ENCODE measurements around the gene ARAF. TPM values are rescaled to one million over a fixed set of nuclear protein-coding genes. Genes with fewer than 3 reads are reported as not detected.
A peak's percentile ranks its signal among the peaks of the same experiment; 100 is the strongest.

The ARAF gene
- total and polyA plus RNA-seq, 5 donors, result 33.2 to 73.2 (median 67.5) TPM

DNA sequence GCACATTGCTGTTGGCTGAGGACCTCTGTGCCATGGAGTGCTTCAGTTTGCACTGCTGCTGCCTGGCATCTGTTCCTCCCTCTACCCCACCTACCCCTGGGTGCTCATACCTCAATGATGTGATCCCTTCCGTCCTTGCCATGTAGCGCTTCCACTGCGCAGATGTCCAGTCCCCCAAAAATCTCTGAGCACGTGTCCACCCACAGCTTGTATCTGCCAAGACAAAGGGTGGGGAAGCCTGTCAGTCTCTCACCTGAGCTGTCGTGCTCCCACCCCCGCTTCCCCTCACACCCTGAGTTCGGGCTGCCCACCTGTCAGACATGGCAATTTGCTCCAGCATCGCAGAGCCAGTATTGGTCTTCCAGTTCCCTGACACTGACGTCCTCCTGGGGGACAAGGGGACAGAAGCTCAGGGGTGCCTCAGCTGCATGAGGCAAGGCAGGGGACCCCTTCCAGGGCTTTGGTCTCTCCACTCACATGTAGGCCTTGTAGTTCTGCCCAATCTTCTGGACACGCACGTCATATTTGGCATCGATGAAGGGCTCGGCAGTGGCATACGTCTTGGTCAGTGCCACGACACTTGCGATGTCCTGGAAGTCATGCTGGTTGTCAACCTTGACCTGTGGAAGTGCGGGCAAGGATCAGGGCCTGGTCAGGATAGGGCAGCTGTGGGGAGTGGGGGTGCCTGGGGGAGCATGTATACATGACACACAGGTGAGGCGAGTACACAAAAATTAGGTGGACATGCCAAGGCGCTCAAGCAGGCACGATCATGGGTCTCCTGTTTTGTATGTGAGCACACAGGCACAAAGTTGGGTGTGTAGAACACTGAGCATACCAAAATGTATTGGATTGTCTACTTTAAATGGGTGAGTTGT is 15.3 kb downstream of the ARAF start:
- ATAC-seq (no peak), DNase-seq (no peak)
- H3K27me3 ChIP-seq (ENCODE audit: control insufficient read depth, insufficient read depth), result no peaks in the 10 kb centered on the region
- 94% methylated on average over 20 of the region's 20 CpGs for WGBS
- H3K4me1 ChIP-seq (ENCODE audit: control insufficient read depth, insufficient read depth, low read length), result peaks cover 6% of the 10 kb centered on the region
- H3K9me3 ChIP-seq (ENCODE audit: control insufficient read depth, low read length), result no peaks in the 10 kb centered on the region
- no peak overlapping the region for H3K27ac ChIP-seq (ENCODE audit: low read length)
- intact Hi-C loops (cut with DNase I), result no loop called here
- no peak overlapping the region for H3K4me3 ChIP-seq (ENCODE audit: low read length)

DNA sequence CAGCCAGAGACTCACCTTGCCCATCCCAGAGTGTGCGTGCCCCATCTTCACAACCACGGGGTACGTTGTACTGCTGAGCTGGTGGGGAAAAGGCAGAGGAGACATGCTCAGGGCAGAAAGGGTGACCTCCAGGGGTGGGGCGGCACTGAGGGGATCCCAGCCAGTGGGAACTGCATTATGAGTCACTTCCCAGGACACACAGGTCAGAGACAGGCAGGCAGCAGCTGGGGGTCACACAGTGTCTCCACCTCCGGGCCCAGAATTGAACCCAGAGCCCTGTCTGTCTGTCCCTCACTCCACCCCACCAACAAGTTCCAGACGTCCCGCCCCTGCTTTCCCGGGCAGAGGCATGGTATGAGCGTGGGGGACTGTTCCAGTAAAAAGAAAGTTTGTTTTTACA is 16.4 kb downstream of the ARAF start:
- H3K27me3 ChIP-seq (ENCODE audit: control insufficient read depth, insufficient read depth), result no peaks in the 10 kb centered on the region
- 49% methylated on average over 9 of the region's 9 CpGs for WGBS
- H3K27ac ChIP-seq (ENCODE audit: low read length), result no peak overlapping the region
- DNase-seq, result peak in 1 of 3 donors; percentile 33
- intact Hi-C loops (cut with DNase I), result no loop called here
- peaks cover 6% of the 10 kb centered on the region for H3K4me1 ChIP-seq (ENCODE audit: control insufficient read depth, insufficient read depth, low read length)
- peak in 1 of 2 donors; percentile 46 for ATAC-seq
- no peak overlapping the region for H3K4me3 ChIP-seq (ENCODE audit: low read length)
- H3K9me3 ChIP-seq (ENCODE audit: control insufficient read depth, low read length), result no peaks in the 10 kb centered on the region

- DNase-seq (no peak), ATAC-seq (no peak)
- intact Hi-C loops (cut with DNase I), result no loop called here
- peaks cover 5% of the 10 kb centered on the region for H3K4me1 ChIP-seq (ENCODE audit: control insufficient read depth, insufficient read depth, low read length)
- H3K27ac ChIP-seq (ENCODE audit: low read length), result no peak overlapping the region
- 70% methylated on average over 3 of the region's 3 CpGs for WGBS
- H3K9me3 ChIP-seq (ENCODE audit: control insufficient read depth, low read length), result no peaks in the 10 kb centered on the region
- no peaks in the 10 kb centered on the region for H3K27me3 ChIP-seq (ENCODE audit: control insufficient read depth, insufficient read depth)
- H3K4me3 ChIP-seq (ENCODE audit: low read length), result no peak overlapping the region
These were observed 16.9 kb downstream of the ARAF start for GRCh38 chrX:47577901-47578300.

DNA sequence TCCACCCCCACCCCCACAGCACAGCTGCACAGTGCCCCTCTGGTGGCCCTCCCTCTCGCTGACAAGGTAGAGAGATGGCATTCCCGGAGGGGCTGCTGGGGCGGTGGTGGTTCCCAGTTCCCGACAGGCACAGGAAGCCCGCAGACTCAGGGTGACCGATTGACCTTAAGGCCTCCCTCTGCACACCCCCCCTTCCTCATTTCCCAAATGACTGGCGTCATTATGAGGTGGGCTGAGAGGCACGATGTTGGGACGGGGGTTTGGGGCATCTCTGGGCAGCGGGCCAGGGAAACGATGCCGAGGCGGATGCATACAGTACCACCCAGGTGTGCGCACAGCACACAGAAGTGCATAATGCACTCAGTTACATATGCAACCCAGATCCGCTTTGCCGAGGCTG is 17.7 kb downstream of the ARAF start:
- Histone ChIP-seq H3K9me3 (ENCODE audit: control insufficient read depth, low read length) (no peaks in the 10 kb centered on the region), H3K27me3 (ENCODE audit: control insufficient read depth, insufficient read depth) (no peaks in the 10 kb centered on the region), H3K4me3 (ENCODE audit: low read length) (no peak overlapping the region), H3K27ac (ENCODE audit: low read length) (no peak overlapping the region), H3K4me1 (ENCODE audit: control insufficient read depth, insufficient read depth, low read length) (peaks cover under 1% of the 10 kb centered on the region)
- intact Hi-C loops (cut with DNase I), result no loop called here
- 31% methylated on average over 16 of the region's 16 CpGs for WGBS
- DNase-seq (no peak), ATAC-seq (no peak)

- DNase-seq (no peak), ATAC-seq (peak; percentile 10 to 15)
- Histone ChIP-seq H3K4me1 (ENCODE audit: control insufficient read depth, insufficient read depth, low read length) (no peaks in the 10 kb centered on the region), H3K9me3 (ENCODE audit: control insufficient read depth, low read length) (no peaks in the 10 kb centered on the region), H3K27me3 (ENCODE audit: control insufficient read depth, insufficient read depth) (no peaks in the 10 kb centered on the region), H3K4me3 (ENCODE audit: low read length) (no peak overlapping the region), H3K27ac (ENCODE audit: low read length) (no peak overlapping the region)
- intact Hi-C loops (cut with DNase I), result no loop called here
- 56% methylated on average over 9 of the region's 9 CpGs for WGBS
These were observed 18.5 kb downstream of the ARAF start for GRCh38 chrX:47579537-47579936.

DNA sequence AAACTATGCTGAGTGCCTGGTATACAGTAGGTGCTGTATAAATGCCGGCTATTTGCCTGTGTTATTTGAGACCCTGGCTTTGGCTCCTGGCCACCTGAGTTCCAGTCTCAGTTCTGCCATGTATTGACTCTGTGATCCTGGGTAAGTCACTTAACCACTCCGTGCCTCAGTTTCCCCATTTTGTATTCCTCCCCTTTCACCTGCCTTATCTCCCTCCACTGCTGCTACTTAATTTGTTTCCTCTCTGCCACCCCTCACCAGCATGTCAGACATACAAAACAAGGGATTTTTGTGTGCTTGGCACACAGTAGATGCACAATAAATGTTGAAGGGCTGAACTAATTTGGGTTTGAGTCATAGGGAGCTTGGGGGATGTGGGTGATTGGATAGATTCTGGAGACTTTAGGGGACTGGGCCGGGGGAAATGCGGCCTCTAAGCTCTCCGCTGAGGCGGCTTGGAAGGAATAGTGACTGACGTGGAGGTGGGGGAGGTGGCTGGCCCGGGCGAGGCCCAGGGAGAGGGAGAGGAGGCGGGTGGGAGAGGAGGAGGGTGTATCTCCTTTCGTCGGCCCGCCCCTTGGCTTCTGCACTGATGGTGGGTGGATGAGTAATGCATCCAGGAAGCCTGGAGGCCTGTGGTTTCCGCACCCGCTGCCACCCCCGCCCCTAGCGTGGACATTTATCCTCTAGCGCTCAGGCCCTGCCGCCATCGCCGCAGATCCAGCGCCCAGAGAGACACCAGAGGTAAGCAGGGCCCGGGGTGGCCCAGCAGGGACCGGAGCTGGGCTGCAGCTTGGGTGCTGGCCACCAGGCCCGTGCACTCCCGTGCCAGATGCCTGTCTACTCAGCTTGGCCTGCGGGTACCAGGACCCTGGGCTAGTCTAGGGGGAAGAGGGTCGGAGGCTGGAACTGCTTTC is 21.0 kb downstream of the ARAF start, which contains the start of gene TIMP1:
Gene TIMP1 (plus strand): TSS at position 706 of the 917 bp plus-strand sequence. CDS start 980 bp downstream, outside the sequence.
- WGBS, result 5% methylated on average over 28 of the region's 28 CpGs
- no peaks in the 10 kb centered on the region for H3K27me3 ChIP-seq (ENCODE audit: control insufficient read depth, insufficient read depth)
- intact Hi-C loops (cut with DNase I), result no loop called here

DNA sequence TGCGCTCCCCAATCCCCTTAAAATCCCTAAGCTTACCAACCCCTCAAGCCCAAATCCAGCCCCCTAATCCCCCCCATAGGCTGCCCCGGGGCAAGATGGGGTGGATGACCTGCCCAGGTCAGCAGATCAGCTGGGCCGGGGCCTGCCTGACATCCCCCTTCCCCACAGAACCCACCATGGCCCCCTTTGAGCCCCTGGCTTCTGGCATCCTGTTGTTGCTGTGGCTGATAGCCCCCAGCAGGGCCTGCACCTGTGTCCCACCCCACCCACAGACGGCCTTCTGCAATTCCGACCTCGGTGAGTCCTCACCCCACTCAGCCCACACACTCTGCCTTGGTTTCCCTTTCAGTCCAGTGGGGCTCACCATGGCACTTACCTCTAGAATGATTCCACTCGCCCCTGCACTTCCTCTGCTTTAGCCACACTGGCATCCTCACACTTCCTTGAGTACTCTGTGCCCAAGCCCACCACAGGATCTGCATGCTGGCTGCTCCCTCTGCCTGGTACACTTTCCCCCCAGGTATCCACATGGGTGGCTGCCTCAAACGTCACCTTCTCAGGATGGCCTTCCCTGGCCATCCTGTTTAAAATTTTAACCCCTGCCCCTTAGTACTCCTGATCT is 22.3 kb downstream of the ARAF start:
- Histone ChIP-seq H3K9me3 (ENCODE audit: control insufficient read depth, low read length) (no peaks in the 10 kb centered on the region), H3K4me1 (ENCODE audit: control insufficient read depth, insufficient read depth, low read length) (no peaks in the 10 kb centered on the region), H3K27me3 (ENCODE audit: control insufficient read depth, insufficient read depth) (no peaks in the 10 kb centered on the region), H3K27ac (ENCODE audit: low read length) (no peak overlapping the region), H3K4me3 (ENCODE audit: low read length) (peak overlapping the region; percentile 18)
- ATAC-seq, result no peak
- no peak for DNase-seq
- intact Hi-C loops (cut with DNase I), result no loop called here
- WGBS, result 46% methylated on average over 8 of the region's 8 CpGs

More for the DNA sequence above, 21.0 kb downstream of the ARAF start, which contains the start of gene TIMP1:
- no peaks in the 10 kb centered on the region for H3K4me1 ChIP-seq (ENCODE audit: control insufficient read depth, insufficient read depth, low read length)
- ATAC-seq (peak; percentile 92 to 96), DNase-seq (peak; percentile 94 to 96 (median 96))
- H3K9me3 ChIP-seq (ENCODE audit: control insufficient read depth, low read length), result no peaks in the 10 kb centered on the region
- H3K4me3 ChIP-seq (ENCODE audit: low read length), result peak within 1 kb of the TSS; percentile 18
- H3K27ac ChIP-seq (ENCODE audit: low read length), result peak within 1 kb of the TSS; percentile 84

DNA sequence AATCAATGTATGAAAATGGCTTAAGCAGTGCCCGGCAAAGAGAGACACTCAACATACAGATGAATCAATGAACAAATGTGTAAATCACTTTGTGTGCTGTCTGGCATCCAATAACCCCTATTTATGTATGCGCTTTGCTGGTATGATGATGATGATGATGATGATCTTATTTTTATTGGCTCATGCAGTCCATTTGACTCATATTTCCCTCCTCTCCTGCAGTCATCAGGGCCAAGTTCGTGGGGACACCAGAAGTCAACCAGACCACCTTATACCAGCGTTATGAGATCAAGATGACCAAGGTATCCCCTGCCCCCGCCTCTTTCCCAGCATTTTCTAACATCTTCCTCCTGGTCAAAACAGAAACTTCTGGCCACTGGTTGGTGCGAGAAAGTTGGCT is 23.7 kb downstream of the ARAF start:
- H3K27me3 ChIP-seq (ENCODE audit: control insufficient read depth, insufficient read depth), result no peaks in the 10 kb centered on the region
- WGBS, result 62% methylated on average over 6 of the region's 6 CpGs
- intact Hi-C loops (cut with DNase I), result no loop called here
- H3K9me3 ChIP-seq (ENCODE audit: control insufficient read depth, low read length), result no peaks in the 10 kb centered on the region
- no peak overlapping the region for H3K4me3 ChIP-seq (ENCODE audit: low read length)
- no peak overlapping the region for H3K27ac ChIP-seq (ENCODE audit: low read length)
- no peaks in the 10 kb centered on the region for H3K4me1 ChIP-seq (ENCODE audit: control insufficient read depth, insufficient read depth, low read length)
- DNase-seq (no peak), ATAC-seq (no peak)

- ATAC-seq, result no peak
- 75% methylated on average over 16 of the region's 16 CpGs for WGBS
- no peaks in the 10 kb centered on the region for H3K27me3 ChIP-seq (ENCODE audit: control insufficient read depth, insufficient read depth)
- H3K9me3 ChIP-seq (ENCODE audit: control insufficient read depth, low read length), result no peaks in the 10 kb centered on the region
- peak in 1 of 3 donors; percentile 21 for DNase-seq
- intact Hi-C loops (cut with DNase I), result no loop called here
- no peak overlapping the region for H3K4me3 ChIP-seq (ENCODE audit: low read length)
- no peak overlapping the region for H3K27ac ChIP-seq (ENCODE audit: low read length)
- no peaks in the 10 kb centered on the region for H3K4me1 ChIP-seq (ENCODE audit: control insufficient read depth, insufficient read depth, low read length)
These were observed 24.3 kb downstream of the ARAF start for GRCh38 chrX:47585273-47585672.

- ATAC-seq (no peak), DNase-seq (no peak)
- WGBS, result 55% methylated on average over 11 of the region's 11 CpGs
- H3K4me1 ChIP-seq (ENCODE audit: control insufficient read depth, insufficient read depth, low read length), result no peaks in the 10 kb centered on the region
- no peak overlapping the region for H3K27ac ChIP-seq (ENCODE audit: low read length)
- H3K27me3 ChIP-seq (ENCODE audit: control insufficient read depth, insufficient read depth), result no peaks in the 10 kb centered on the region
- intact Hi-C loops (cut with DNase I), result no loop called here
- no peak overlapping the region for H3K4me3 ChIP-seq (ENCODE audit: low read length)
- no peaks in the 10 kb centered on the region for H3K9me3 ChIP-seq (ENCODE audit: control insufficient read depth, low read length)
These were observed 25.2 kb downstream of the ARAF start for GRCh38 chrX:47586043-47586787.

Measured in right cardiac atrium (tissue), 5 donors.